Suprapubic skin (tissue), 4 donors: ENCODE results near the gene NPAS3.

Experiments
- POLR2A ChIP-seq, 2 donors: fragments of 450-650 bp; IDR thresholded peaks; one replicate each; pipeline ENCODE4 v1.6.1; 2017; ENCODE audit warnings: antibody characterized with exemption in 2 of 2, mild to moderate bottlenecking in 2 of 2, moderate library complexity in 2 of 2
- POLR2AphosphoS5 ChIP-seq, 3 donors: sonication (generic); formaldehyde crosslinking; IDR thresholded peaks; one replicate each; pipeline ENCODE4 v1.6.1; 2017; ENCODE audit warnings: antibody characterized with exemption in 3 of 3
- TF ChIP-seq, protein P1 (sequence below), 2 donors: fragments of 200-600 bp in 1 of 2; fragments of 450-650 bp in 1 of 2; sonication (generic) in 1 of 2; IDR thresholded peaks; one replicate each; pipeline ENCODE4 v1.5.1; 2016 to 2019; ENCODE audit warnings: antibody characterized with exemption in 2 of 2, mild to moderate bottlenecking in 1 of 2, moderate library complexity in 1 of 2

DNA sequence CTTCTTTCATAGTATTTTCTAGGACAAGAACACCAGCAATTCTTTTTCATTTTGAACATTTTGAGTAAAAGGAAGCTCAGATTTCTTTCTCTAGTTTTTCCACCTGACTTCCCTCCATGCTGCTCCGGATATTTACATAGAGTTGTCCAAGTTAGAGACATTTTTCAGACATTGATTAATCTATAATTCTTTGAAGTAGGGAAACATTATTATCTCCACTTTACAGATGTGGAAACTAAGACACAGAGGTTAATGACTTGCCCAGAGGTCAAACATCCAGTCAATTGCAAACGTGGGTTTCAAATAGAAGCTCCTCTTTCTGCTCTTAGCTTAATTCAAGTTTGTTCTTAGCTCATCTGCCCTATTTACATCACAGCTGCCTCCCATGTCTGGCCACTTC lies 873.9 kb downstream of the NPAS3 start:
- TF ChIP-seq, protein P1, sequence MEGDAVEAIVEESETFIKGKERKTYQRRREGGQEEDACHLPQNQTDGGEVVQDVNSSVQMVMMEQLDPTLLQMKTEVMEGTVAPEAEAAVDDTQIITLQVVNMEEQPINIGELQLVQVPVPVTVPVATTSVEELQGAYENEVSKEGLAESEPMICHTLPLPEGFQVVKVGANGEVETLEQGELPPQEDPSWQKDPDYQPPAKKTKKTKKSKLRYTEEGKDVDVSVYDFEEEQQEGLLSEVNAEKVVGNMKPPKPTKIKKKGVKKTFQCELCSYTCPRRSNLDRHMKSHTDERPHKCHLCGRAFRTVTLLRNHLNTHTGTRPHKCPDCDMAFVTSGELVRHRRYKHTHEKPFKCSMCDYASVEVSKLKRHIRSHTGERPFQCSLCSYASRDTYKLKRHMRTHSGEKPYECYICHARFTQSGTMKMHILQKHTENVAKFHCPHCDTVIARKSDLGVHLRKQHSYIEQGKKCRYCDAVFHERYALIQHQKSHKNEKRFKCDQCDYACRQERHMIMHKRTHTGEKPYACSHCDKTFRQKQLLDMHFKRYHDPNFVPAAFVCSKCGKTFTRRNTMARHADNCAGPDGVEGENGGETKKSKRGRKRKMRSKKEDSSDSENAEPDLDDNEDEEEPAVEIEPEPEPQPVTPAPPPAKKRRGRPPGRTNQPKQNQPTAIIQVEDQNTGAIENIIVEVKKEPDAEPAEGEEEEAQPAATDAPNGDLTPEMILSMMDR (IDR thresholded peaks at IDR 0.05): no peak
- TF ChIP-seq POLR2A (IDR thresholded peaks at IDR 0.05): no peak
- no peak for TF ChIP-seq POLR2AphosphoS5 (IDR thresholded peaks at IDR 0.05)
